ENCODE results near the gene EXOC3L4. TPM values are rescaled to one million over a fixed set of nuclear protein-coding genes. Genes with fewer than 3 reads are reported as not detected.
A peak's percentile ranks its signal among the peaks of the same experiment; 100 is the strongest.

EXOC3L4 gene
- total RNA-seq, 2 donors from 2014 or later = 0.37 TPM; not detected in 1

- H3K27ac ChIP-seq = peak overlapping the region in 1 of 2 donors; percentile 49
- no peak for TF ChIP-seq CTCF (IDR thresholded peaks at IDR 0.05)
- no peak for DNase-seq (ENCODE audit: low spot score)
Measured at GRCh38 chr14:103091883-103092222, 2.7 kb upstream of the EXOC3L4 start.

GRCh38 chr14:103093856-103094405 is 594 bp upstream of the EXOC3L4 start:
- no peak for DNase-seq (ENCODE audit: low spot score)
- H3K36me3 ChIP-seq = no peaks in the 10 kb centered on the region
- H3K4me3 ChIP-seq = peak overlapping the region in 1 of 2 donors; percentile 16
- peaks cover 0 to 24% of the 10 kb centered on the region in 2 donors for H3K4me1 ChIP-seq
- TF ChIP-seq CTCF (IDR thresholded peaks at IDR 0.05) = no peak
- peak overlapping the region; percentile 55 to 58 for H3K27ac ChIP-seq
- no peaks in the 10 kb centered on the region for H3K9me3 ChIP-seq
- H3K27me3 ChIP-seq = no peaks in the 10 kb centered on the region

More at GRCh38 chr14:103091883-103092222, 2.7 kb upstream of the EXOC3L4 start:
- Histone ChIP-seq H3K9me3 (no peaks in the 10 kb centered on the region), H3K36me3 (no peaks in the 10 kb centered on the region), H3K4me1 (peaks cover 0 to 24% of the 10 kb centered on the region in 2 donors), H3K4me3 (peak overlapping the region; percentile 36 to 58), H3K27me3 (no peaks in the 10 kb centered on the region)

- Histone ChIP-seq H3K27ac (no peak overlapping the region), H3K9me3 (no peaks in the 10 kb centered on the region), H3K4me3 (no peak overlapping the region), H3K27me3 (no peaks in the 10 kb centered on the region), H3K4me1 (peaks cover 0 to 30% of the 10 kb centered on the region in 2 donors), H3K36me3 (no peaks in the 10 kb centered on the region)
- DNase-seq (ENCODE audit: low spot score) = no peak
- no peak for TF ChIP-seq CTCF (IDR thresholded peaks at IDR 0.05)
Measured at GRCh38 chr14:103095210-103095778, 769 bp downstream of the EXOC3L4 start.

- no peak for TF ChIP-seq CTCF (IDR thresholded peaks at IDR 0.05)
- no peak overlapping the region for H3K4me3 ChIP-seq
- no peak overlapping the region for H3K27ac ChIP-seq
- peaks cover 0 to under 1% of the 10 kb centered on the region in 2 donors for H3K27me3 ChIP-seq
- no peaks in the 10 kb centered on the region for H3K36me3 ChIP-seq
- no peaks in the 10 kb centered on the region for H3K9me3 ChIP-seq
- peaks cover 0 to 23% of the 10 kb centered on the region in 2 donors for H3K4me1 ChIP-seq
- DNase-seq (ENCODE audit: low spot score) = no peak
Measured at GRCh38 chr14:103096387-103096786, 1.9 kb downstream of the EXOC3L4 start.

GRCh38 chr14:103097244-103097993 is 2.9 kb downstream of the EXOC3L4 start:
- Histone ChIP-seq H3K4me1 (peaks cover 0 to 22% of the 10 kb centered on the region in 2 donors), H3K27me3 (peaks cover under 1 to 11% of the 10 kb centered on the region in 2 donors), H3K27ac (no peak overlapping the region), H3K9me3 (no peaks in the 10 kb centered on the region), H3K4me3 (no peak overlapping the region), H3K36me3 (no peaks in the 10 kb centered on the region)
- DNase-seq (ENCODE audit: low spot score) = no peak
- TF ChIP-seq CTCF (IDR thresholded peaks at IDR 0.05) = no peak
